22Rv1 (cell line): Measurements from ENCODE around the gene ADAMTS17.

Experiments used
- CTCF ChIP-seq: fragments of 450-650 bp; IDR thresholded peaks from 2 replicates; pipeline ENCODE4 v1.5.1; 2017; ENCODE audit warnings: mild to moderate bottlenecking
- ZFX ChIP-seq: fragments of 450-650 bp; IDR thresholded peaks from 2 replicates; pipeline ENCODE4 v1.6.1; 2017; ENCODE audit warnings: antibody characterized with exemption, borderline replicate concordance

GRCh38 chr15:99976000-99976399 is 365.8 kb downstream of the ADAMTS17 start:
- TF ChIP-seq CTCF (no peak), ZFX (no peak)
